DOHH2 (cell line): ENCODE results near the gene SOX9.

Experiments used
- H3F3A ChIP-seq: fragments of 200-600 bp; sonication (generic), shearing (Covaris generic); 2 replicates; pipeline ENCODE4 v1.6.0; 2016; ENCODE audit warnings: antibody characterized with exemption, mild to moderate bottlenecking; ENCODE audit not compliant: control insufficient read depth, insufficient read depth
- H3K27ac ChIP-seq: fragments of 200-600 bp; sonication (generic); 2 replicates; pipeline ENCODE4 v1.5.1; 2014; ENCODE audit warnings: low read depth, mild to moderate bottlenecking, low read length, moderate library complexity
- H3K27me3 ChIP-seq: fragments of 200-600 bp; sonication (generic); 2 replicates; pipeline ENCODE4 v1.6.1; 2014; ENCODE audit warnings: mild to moderate bottlenecking, low read length, mixed read lengths; ENCODE audit not compliant: control insufficient read depth
- H3K36me3 ChIP-seq: fragments of 200-600 bp; sonication (generic); 2 replicates; pipeline ENCODE4 v1.6.1; 2014; ENCODE audit warnings: mild to moderate bottlenecking, low read length, moderate library complexity, mixed read lengths; ENCODE audit not compliant: control insufficient read depth
- H3K4me1 ChIP-seq: fragments of 200-600 bp; sonication (generic); 2 replicates; pipeline ENCODE4 v1.6.1; 2014; ENCODE audit warnings: mild to moderate bottlenecking, low read length, mixed read lengths; ENCODE audit not compliant: control insufficient read depth
- H3K4me2 ChIP-seq: fragments of 200-600 bp; sonication (generic); 2 replicates; pipeline ENCODE4 v1.6.0; 2014; ENCODE audit warnings: mild to moderate bottlenecking, low read length, moderate library complexity
- H3K4me3 ChIP-seq: fragments of 200-600 bp; sonication (generic); 2 replicates; pipeline ENCODE4 v1.5.1; 2014; ENCODE audit warnings: mild to moderate bottlenecking, low read length, mixed read lengths
- H3K79me2 ChIP-seq: fragments of 200-600 bp; sonication (generic); 2 replicates; pipeline ENCODE4 v1.6.1; 2014; ENCODE audit warnings: mild to moderate bottlenecking, low read length, mixed read lengths; ENCODE audit not compliant: control insufficient read depth
- H3K9me2 ChIP-seq: fragments of 200-600 bp; sonication (generic); replicated peaks from 2 replicates; pipeline ENCODE4 v1.6.1; 2014; ENCODE audit warnings: mild to moderate bottlenecking, low read length, mixed read lengths; ENCODE audit not compliant: control insufficient read depth
- H3K9me3 ChIP-seq: fragments of 200-600 bp; sonication (generic); 2 replicates; pipeline ENCODE4 v1.6.1; 2014; ENCODE audit warnings: antibody characterized with exemption, low read length, mixed read lengths; ENCODE audit not compliant: control insufficient read depth, insufficient read depth
- H4K20me1 ChIP-seq: fragments of 200-600 bp; sonication (generic); 2 replicates; pipeline ENCODE4 v1.6.0; 2014; ENCODE audit warnings: low read depth, mild to moderate bottlenecking, antibody characterized with exemption, low read length, moderate library complexity; ENCODE audit not compliant: control insufficient read depth, insufficient read depth
- EZH2phosphoT487 ChIP-seq: fragments of 200-600 bp; sonication (generic); IDR thresholded peaks from 2 replicates; pipeline ENCODE4 v1.6.1; 2017; ENCODE audit warnings: borderline replicate concordance, mild to moderate bottlenecking, antibody characterized with exemption, low read length, moderate library complexity, mixed read lengths
- TF ChIP-seq, protein P1 (sequence below): fragments of 200-600 bp; sonication (generic); IDR thresholded peaks from one replicate; pipeline ENCODE4 v1.5.1; 2014; ENCODE audit warnings: antibody characterized with exemption, mild to moderate bottlenecking, low read depth, low read length; ENCODE audit not compliant: poor library complexity, severe bottlenecking

Gene SOX9

DNA sequence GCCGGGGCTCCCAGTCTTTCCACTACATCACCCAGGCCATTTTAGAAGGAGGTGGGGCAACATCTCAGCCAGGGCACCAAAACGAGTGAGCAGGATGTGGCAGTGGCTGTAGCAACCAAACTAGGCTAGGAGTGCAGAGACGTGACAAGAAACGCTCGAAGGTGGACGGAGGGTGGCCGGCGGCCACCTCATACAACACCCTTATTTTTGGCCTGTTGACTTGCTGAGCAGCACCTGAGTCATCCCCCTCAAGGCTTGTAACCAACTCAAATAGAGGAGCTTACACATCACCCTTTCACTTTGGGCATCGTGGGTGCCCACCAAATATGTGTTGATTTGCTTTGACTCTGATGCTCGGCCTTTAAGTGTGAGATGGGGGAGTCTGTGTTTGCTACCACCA lies 23.7 kb upstream of the SOX9 start:
- H3K36me3 ChIP-seq: no peaks in the 10 kb centered on the region
- H3K9me3 ChIP-seq: no peaks in the 10 kb centered on the region
- H3F3A ChIP-seq: no peaks in the 10 kb centered on the region
- no peaks in the 10 kb centered on the region for H3K79me2 ChIP-seq
- no peaks in the 10 kb centered on the region for H3K27me3 ChIP-seq
- no peak overlapping the region for H3K4me2 ChIP-seq
- H3K4me1 ChIP-seq: no peaks in the 10 kb centered on the region
- no peak overlapping the region for H3K4me3 ChIP-seq
- TF ChIP-seq, protein P1, sequence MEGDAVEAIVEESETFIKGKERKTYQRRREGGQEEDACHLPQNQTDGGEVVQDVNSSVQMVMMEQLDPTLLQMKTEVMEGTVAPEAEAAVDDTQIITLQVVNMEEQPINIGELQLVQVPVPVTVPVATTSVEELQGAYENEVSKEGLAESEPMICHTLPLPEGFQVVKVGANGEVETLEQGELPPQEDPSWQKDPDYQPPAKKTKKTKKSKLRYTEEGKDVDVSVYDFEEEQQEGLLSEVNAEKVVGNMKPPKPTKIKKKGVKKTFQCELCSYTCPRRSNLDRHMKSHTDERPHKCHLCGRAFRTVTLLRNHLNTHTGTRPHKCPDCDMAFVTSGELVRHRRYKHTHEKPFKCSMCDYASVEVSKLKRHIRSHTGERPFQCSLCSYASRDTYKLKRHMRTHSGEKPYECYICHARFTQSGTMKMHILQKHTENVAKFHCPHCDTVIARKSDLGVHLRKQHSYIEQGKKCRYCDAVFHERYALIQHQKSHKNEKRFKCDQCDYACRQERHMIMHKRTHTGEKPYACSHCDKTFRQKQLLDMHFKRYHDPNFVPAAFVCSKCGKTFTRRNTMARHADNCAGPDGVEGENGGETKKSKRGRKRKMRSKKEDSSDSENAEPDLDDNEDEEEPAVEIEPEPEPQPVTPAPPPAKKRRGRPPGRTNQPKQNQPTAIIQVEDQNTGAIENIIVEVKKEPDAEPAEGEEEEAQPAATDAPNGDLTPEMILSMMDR: no peak
- no peak for TF ChIP-seq EZH2phosphoT487
- no peaks in the 10 kb centered on the region for H3K9me2 ChIP-seq
- no peaks in the 10 kb centered on the region for H4K20me1 ChIP-seq
- no peak overlapping the region for H3K27ac ChIP-seq

DNA sequence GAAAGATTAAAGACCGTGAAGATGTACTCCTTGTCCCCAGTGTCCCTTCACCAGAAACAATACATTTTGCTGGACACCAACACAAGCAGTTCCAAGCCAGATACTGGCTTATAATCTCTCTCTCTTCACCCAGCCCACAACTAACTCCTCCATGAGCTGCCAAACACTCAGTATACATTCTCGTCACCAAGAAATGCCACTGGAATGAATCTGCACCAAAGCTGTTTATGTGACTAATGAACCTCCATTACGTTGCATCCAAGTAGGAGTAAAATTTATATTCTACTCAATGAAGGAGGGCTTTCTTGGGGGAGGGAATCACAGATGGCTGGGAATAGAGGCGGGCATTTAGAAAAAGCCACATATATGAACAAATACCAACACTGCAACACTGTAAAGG lies 20.9 kb upstream of the SOX9 start:
- Histone ChIP-seq H3K4me1 (no peaks in the 10 kb centered on the region), H4K20me1 (no peaks in the 10 kb centered on the region), H3K4me3 (no peak overlapping the region), H3K36me3 (no peaks in the 10 kb centered on the region), H3K4me2 (no peak overlapping the region), H3K9me2 (no peaks in the 10 kb centered on the region), H3K27me3 (no peaks in the 10 kb centered on the region), H3K27ac (no peak overlapping the region), H3K79me2 (no peaks in the 10 kb centered on the region), H3K9me3 (no peaks in the 10 kb centered on the region), H3F3A (no peaks in the 10 kb centered on the region)
- no peak for TF ChIP-seq EZH2phosphoT487
- TF ChIP-seq, protein P1: no peak

DNA sequence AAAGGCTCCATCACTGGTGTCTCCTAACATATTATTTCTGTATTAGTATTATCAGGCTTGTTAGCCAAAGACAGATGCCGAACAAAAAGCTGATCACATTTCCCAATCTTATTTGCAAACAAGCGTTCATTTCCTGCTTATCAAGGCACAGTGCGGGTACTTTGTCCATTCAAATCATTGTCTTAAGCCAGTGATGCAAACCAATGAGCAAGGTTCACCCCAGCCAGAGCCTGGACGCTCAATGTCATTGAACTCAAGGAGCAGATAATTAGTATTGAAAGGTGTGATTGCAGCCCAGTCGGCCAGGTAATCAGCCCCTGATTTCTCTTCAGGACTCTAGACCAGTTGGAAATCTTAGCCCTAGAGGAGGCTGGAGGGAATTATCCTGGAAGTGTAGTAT lies 20.4 kb upstream of the SOX9 start:
- Histone ChIP-seq H3K9me2 (no peaks in the 10 kb centered on the region), H3K79me2 (no peaks in the 10 kb centered on the region), H3K4me3 (no peak overlapping the region), H4K20me1 (no peaks in the 10 kb centered on the region), H3F3A (no peaks in the 10 kb centered on the region), H3K4me1 (no peaks in the 10 kb centered on the region), H3K9me3 (no peaks in the 10 kb centered on the region), H3K27me3 (no peaks in the 10 kb centered on the region), H3K4me2 (no peak overlapping the region), H3K36me3 (no peaks in the 10 kb centered on the region), H3K27ac (no peak overlapping the region)
- no peak for TF ChIP-seq EZH2phosphoT487
- TF ChIP-seq, protein P1: no peak

DNA sequence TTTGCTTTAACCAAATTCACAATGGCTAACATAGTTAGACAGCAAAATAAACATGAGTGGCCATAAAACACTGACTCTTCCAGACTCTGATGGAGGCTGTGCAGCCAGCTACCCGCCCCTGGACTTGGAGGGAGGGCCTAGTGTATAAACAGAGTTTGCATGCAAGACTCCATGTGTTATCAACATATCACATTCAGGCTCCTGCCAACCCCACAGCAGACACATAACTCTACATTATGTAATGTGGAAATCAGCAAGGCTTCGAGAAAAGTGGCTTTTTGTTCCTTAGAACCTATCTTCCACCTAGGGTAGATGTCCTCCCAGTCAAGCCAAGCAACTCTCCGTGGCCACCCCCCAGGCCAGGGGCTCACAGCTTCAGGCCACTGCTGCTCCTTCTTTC lies 19.3 kb upstream of the SOX9 start:
- Histone ChIP-seq H3K36me3 (no peaks in the 10 kb centered on the region), H3K79me2 (no peaks in the 10 kb centered on the region), H3K27me3 (no peaks in the 10 kb centered on the region), H3K27ac (no peak overlapping the region), H3F3A (no peaks in the 10 kb centered on the region), H4K20me1 (no peaks in the 10 kb centered on the region), H3K9me2 (no peaks in the 10 kb centered on the region), H3K4me1 (no peaks in the 10 kb centered on the region), H3K4me3 (no peak overlapping the region), H3K9me3 (no peaks in the 10 kb centered on the region), H3K4me2 (no peak overlapping the region)
- TF ChIP-seq EZH2phosphoT487: no peak
- TF ChIP-seq, protein P1: no peak
